Gastrocnemius medialis (tissue), 4 donors: ENCODE data around the gene LRCH1.

Source experiments
- CTCF ChIP-seq, 5 experiments: fragments of 450-650 bp in 3 of 5; fragments of 200-600 bp in 2 of 5; sonication (generic) in 2 of 5; IDR thresholded peaks in 4 of 5; conservative IDR thresholded peaks in 1 of 5; 1 replicate in 4 of 5; 2 replicates in 1 of 5; pipeline ENCODE4 v1.5.1; 2016 to 2019; ENCODE audit warnings: antibody characterized with exemption in 5 of 5, mild to moderate bottlenecking in 3 of 5, moderate library complexity in 3 of 5
- POLR2A ChIP-seq, 2 donors: fragments of 450-650 bp; IDR thresholded peaks; one replicate each; pipeline ENCODE4 v1.6.1; 2017; ENCODE audit warnings: antibody characterized with exemption in 2 of 2, mild to moderate bottlenecking in 2 of 2, moderate library complexity in 2 of 2

GRCh38 chr13:46565808-46566750 is 13.1 kb downstream of the LRCH1 start:
- TF ChIP-seq CTCF (IDR thresholded peaks at IDR 0.05 in 4 of 5, conservative IDR thresholded peaks at IDR 0.05 in 1 of 5) (no peak), POLR2A (IDR thresholded peaks at IDR 0.05) (no peak)
